Muscle of back (tissue), 11 donors: Measurements from ENCODE around the gene PRSS27. TPM values are rescaled to one million over a fixed set of nuclear protein-coding genes. Genes with fewer than 3 reads are reported as not detected.

ENCODE experiments used
- DNase-seq, 3 donors: peaks; one replicate each; pipeline versions ENCODE4 v3.0.0 to v3.0.0-alpha.2; 2013
- polyA plus RNA-seq, 10 donors: library from polyadenylated mRNA; unstranded; fragments of 120-200 nt; gene quantifications; one replicate each; pipeline ENCODE4 v1.2.1, GENCODE V29; 2013; ENCODE audit not compliant: insufficient read length in 10 of 10

The PRSS27 gene
- polyA plus RNA-seq, 10 donors: 0.86 to 1.6 (median 1.2) TPM

DNA sequence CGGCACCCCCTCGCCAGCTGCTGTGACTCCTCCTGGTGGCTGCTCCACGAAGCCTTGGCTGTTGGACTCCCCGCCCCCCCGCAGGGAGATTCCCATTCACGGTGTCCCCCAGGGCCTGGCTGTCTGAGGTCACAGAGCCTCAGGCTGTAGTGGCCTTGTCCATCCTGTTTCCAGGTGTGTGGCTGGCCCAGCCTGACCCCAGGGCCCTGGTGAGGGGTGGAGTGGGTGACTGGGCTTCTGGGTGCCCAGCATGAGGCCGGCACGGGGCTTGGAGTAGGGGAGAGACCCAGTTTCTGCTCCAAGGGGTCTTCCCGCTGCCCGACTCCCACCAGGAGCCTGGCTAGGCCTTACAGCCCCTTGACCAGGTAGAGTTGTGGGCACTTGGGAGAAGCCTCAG is 10.4 kb downstream of the PRSS27 start:
- no peak for DNase-seq

DNA sequence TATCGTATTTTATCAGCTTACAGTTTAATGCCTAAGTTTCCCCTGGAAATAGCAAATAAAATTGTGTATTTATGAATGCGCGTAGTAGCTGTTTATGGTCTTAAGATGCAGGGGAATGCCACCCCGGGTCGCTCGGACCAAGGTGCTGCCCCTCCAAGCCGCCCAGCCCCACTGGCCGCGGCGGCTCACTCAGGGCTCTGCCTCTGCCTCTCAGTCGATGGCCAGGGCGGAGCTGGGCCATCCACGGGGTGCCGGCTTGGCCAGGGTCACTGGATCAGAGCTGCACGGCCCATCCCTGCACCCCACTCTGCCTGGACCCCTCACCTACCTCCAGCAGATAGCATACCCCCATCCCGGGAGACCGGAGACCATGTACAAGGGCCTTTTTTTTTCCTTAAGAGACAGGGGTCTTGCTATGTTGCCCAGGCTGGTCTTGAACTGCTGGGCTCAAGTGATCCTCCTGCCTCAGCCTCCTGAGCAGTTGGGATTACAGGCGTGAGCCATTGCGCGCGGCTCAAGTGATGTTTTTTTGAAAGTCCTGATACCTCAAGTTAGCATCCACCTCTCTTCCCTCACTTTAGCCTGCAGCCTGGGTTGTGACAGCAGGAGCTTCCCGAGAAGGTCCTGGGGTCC is 11.0 kb downstream of the PRSS27 start:
- no peak for DNase-seq

DNA sequence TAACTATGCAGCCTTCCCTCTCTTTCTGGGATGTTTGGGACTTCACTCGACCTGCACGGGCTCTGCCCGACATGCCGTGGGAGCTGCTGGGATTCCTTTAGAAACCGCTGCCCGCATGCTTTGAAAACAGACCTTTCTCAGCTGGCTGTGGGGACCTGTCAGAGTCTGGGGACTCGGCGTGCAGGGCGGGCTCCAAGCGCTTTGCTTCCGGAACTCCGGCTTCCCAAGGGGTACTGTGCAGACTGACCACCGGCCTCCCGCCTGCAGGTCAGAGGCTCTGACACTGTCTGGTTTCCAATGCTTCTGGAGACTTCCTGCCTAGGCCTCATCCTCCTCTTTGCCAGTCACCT is 11.8 kb downstream of the PRSS27 start:
- DNase-seq: no peak

DNA sequence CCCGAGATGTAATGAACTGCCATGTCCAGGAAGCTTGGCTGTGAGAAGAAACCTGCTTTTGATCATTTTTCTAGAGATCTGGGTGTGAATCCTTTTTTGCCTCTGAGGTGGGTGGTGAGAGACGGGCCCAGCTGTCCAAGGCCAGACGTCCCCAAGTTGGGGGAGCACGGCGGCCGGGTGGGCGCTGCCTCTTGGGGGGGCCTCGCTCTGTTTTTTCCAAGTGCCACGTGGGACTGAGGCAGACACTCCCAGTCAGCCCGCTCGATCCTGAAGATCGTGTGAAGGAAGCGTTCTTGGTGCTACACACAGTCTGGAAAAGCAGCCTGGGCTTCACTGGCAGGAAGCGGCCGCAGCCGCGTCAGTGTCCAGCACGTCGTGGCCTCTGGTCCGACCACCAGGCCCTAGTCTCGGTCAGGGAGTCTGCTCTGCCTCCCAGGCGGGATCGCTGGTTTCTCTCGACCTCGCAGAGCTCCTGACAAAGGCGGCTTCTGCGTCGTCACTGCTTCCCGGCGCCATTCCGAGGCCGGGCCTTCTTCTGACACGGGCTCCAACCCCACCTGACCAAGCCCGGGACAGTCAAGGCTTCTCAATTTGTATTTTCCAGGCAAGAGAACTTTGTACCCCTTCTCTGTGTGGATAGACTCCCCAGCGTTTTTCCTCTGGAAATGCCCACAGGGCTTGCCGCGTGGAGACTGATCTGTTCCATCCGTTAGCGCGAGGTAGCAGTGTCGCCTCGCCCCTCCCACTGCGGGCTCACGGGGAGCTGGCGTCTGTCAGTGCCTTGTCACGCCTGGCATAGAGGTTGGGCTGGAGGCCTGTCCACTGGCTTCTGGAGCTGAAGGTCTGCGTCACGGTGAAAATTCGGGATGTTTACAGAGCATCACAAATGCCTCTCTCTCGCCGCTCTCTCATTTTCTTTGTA is 12.4 kb downstream of the PRSS27 start:
- no peak for DNase-seq

DNA sequence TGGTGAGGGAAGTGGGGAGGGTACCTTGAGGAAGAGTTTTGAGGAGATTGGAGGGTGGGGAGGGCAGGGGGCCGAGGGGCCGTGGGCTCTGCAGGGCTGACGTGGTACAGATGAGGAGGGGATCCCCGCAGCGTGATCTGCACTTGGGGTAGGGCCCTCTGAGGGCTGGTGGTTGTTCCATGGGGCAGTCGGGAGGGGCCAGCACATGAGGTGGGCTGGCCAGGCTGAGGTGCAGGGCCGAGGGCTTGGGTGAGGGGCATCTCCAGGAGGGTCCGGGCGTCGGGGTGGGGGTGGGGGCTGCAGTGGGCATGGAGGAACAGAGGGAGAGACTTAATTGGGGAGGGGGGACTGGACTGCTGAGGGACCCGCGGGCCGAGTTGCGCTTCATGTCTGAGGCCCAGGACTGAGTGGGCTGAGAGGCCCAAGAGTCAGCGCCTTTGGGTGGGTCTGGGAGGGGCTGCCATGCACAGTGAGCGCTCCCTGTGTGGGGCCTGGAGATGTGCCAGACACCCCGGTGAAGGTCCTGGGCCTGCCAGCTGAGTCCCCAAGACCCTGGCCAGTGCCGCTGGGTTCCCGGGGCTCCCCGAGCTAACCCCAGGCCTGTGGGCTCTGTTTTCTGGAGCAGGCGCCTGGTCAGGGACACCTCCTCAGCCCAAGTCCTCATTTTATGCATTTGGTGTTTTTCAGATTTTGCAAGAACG is 13.3 kb downstream of the PRSS27 start:
- DNase-seq: no peak

DNA sequence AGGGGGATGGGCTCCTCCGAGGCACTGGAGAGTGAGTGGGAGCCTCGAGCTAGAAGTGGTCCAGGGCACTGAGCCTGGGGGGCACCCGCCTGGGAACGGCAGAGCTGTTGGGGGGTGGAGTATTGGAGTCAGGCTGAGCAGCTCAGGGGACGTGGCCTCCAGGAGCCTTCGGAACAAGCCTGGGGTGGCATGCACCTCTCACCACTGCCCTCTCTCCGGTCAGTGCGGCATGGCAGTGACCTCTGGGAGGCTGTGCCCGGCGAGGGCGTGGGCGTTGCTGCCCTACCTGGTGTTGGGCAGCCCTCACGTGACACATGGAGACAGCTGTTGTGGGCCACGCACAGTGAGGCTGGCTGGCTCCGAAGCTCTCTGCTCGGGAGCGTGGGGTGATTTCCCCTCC is 13.9 kb downstream of the PRSS27 start:
- no peak for DNase-seq

DNA sequence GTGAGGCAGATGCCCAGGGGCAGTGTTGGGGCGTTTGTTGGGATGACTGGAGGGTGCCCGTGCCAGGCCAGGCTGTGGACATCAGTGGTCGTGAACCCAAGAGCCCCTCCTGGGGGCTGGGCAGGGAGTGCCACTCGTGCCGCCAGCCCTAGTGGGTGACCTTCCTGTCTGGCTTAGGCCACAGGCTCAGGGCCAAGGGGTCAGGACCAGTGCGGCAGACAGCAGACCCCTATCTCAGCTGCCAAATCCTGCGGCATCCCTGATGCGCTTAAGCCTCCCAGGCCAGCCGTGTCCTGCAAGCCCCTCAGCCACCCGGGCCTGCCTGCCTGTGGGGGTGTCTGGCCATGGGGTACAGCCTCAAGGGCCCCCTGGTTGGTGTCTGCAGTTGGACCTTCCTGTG is 14.7 kb downstream of the PRSS27 start:
- no peak for DNase-seq

DNA sequence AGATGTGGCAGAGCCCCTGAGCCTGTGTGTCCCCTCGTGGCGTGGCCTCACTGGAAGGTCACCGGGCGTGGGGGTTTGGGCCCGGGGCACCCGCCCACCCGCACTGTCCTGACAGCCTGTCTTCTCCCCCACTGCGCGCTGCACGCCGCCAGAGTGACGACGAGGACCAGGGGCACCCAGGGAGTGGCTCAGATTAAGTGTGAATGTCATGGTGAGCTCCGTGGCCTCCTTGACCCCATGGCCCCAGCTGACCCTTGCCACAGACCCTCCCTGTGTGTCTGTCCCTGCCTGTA is 15.1 kb downstream of the PRSS27 start:
- DNase-seq: no peak

DNA sequence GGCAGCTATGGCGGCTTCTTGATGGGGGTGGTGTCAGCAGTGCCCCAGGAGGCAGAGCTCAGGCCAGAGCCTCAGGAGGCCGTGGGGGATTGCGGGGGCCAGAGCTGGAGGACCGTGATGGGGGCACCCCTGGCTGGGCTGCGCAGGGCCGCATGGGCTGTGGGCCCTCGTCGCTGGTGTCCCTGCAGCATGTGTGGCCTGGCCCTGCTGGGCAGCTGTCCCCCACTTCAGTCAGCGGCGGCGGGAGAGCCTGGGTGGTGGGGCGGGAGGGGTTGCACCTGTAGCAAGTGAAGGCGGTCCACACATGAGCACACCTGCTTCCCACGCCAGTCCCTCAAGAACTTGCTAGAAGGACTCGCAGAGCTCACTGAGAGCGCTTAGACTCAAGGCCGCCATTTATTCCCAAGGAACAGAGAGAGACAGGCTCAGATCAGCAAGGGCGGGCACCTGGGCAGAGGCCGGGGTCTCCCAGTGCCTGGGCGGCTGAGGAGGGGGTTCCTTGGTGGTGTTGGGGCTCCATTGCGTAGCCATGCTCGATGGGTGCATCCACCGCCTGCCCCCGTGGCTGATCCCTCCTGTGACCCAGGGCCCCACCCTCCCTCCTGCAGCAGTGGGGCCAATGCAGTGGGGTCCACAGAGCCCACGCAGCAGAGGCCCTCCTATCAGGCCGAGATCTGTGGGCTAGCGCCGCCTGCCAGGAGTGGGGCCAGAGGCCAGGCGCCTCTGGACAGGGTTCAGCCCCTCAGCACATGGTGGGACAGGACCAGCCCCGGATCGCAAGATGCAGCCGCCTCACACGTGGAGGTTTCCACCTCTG is 15.7 kb downstream of the PRSS27 start:
- no peak for DNase-seq

DNA sequence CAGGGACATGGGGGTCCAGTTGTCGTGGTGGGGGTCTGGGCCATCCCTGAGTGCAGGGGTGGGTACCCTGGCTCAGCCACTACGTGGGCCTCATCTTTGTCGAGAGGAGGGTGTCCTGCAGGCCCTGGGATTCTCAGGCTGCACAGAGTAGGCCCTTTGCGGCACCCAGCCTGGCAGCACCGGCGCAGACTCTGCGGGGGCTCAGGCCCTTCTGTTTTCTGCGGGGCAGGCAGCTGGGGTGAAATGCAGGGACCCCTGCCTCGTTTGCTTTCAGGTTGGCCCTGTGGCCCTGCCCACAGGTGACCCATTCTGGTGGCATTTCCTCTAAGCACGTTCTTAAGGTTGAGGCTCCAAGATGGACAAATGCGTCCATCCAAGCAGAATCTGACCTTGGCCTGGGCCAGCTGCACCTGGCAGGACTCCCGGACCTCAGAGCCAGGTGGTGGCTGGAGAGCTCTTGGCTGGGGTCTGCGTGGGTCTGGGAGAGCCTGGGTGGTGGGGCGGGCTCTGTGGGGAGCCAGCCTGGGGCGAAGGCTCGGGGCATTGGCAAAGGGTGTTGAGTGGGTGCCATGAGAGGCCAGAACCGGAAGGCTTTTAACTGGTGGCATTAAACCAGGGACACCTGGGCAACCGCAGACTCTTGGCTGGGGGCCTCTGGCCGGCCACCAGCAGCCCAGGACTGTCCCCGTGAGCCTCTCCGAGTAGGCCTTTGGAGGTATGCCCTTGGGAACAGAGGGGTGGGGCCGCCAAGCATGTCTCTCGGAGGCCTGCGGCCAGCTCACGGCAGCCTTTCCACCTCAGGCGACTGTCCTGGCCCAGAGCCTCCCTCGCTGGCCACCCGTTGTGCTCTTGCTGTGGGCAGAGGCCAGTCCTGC is 16.9 kb downstream of the PRSS27 start:
- no peak for DNase-seq

DNA sequence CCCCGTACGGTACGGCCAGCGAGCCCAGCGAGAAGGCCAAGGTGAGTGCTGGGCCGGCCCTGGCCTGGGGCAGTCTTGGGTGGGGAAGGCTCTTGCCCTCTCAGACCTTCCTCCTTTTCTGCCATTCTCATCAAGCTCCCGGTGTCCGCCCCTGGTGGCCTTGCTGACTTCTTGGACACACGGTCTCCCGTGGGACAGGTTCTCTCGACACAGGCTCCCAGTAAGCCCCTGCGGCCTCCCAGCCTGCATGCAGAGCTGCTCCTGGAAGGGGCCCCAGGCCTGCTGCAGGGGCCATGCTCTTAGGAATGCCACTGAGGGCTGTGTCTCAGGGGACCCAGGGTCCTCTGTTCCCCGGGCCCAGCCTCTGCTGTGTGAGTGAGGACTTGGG is 17.6 kb downstream of the PRSS27 start:
- no peak for DNase-seq

DNA sequence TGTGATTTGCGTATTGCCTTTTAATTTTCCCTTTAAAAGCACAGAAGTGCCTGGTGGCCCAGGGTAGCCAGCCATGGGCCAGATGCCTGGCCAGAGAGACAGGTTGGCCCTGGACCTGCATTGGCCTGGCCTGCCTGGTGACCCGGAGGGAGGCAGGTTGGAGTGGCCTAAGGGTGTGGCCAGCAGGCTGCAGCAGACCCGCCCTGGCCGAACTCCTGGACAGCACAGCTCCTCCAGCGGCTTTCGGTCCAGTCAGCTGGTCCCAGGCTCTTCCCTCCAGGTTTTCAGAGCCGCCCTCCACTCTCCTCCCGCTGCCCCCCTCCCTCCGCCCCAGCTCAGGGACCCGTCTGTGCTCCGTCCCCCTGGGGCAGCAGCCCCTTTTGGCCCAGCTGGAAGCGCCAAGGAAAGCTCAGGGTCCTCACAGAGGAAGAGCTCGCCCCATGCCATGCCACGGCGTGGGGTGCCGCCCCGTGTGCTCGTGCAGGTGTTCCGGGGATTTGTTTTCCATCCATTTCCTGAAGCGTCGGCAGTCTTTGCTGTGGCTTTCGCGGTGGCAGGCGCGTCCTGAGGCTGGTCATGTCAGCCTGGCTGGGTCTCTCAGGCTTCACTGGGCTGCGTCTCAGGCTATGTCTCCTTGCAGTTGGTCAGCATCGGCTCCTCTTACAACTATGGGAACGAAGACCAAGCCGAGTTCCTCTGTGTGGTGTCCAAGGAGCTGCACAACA is 18.1 kb downstream of the PRSS27 start:
- no peak for DNase-seq

DNA sequence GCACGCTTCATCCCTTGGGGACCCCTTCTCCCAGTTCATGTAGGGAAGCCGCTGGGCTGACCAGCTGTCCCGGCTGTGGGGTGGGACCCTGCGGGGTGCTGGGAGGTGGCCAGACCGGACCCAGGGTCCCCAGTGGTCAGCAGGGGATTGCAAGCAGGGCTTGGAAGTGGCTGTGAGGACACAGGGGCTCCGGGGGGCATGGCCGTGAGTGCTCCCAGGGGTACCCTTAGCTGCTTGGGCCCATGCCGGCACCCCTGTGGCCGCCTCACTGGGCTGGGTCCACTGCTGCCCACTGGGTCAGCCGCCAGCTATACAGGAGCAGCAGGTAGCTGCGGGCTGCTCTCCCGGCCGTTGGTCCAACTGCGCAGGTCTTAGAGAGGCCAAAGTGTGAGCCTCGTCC is 18.8 kb downstream of the PRSS27 start:
- DNase-seq: no peak

DNA sequence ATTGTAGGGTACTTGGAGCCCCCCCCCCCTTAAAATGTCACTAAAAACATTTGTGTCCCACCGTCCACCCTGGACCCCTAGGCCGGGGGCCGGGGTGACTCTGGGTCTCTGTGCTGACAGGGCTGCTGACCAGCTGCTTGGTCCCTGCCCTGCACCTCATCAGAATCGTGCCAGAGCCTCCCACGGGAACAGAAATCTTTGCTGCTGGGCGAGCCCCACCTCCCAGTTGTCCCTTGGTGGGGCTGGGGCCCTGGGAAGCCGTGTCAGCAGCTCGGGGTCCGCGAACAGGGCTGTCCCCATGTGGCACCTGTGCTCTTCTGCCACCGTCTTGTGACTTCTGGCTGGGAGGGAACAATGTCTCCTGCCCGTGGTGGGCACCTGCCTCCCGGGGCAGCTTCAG is 19.2 kb downstream of the PRSS27 start:
- DNase-seq: no peak

DNA sequence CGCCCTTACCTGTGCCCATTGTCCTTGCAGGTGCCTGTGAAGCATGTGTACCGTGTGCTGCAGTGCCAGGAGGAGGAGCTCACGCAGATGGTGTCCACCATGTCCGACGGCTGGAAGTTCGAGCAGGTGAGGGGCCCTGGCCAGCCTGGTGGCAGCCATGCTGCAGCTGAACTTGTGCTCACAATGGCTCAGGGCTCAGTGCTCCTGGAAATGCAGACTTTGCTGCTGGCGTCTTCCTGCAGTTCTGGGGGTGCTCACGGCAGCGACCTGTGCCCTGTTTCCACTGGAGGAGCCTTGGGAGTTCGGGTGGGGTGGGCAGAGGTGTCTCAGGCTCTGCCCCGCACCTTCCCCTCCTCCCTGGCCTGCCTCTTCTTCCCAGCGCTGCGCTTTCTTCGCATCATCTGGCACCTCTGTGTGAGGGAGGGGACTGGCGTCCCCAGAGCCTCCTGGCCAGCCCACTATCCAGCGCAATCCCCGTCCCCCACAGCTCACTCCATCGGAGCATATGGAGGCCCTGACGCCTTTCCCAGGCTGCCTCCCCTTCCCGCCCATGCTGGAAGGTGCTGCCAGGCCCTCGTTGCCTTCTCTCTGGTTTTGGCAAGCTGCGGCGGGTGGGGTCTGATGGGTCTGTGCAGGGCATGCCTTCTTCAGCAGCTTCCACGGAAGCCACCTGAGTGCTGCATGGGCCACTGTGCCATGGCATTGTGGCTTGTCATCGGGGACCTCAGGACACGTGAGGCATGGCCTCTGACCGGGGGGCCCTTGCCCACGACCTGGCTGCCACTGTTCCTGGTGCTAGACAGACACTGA is 20.0 kb downstream of the PRSS27 start:
- no peak for DNase-seq

DNA sequence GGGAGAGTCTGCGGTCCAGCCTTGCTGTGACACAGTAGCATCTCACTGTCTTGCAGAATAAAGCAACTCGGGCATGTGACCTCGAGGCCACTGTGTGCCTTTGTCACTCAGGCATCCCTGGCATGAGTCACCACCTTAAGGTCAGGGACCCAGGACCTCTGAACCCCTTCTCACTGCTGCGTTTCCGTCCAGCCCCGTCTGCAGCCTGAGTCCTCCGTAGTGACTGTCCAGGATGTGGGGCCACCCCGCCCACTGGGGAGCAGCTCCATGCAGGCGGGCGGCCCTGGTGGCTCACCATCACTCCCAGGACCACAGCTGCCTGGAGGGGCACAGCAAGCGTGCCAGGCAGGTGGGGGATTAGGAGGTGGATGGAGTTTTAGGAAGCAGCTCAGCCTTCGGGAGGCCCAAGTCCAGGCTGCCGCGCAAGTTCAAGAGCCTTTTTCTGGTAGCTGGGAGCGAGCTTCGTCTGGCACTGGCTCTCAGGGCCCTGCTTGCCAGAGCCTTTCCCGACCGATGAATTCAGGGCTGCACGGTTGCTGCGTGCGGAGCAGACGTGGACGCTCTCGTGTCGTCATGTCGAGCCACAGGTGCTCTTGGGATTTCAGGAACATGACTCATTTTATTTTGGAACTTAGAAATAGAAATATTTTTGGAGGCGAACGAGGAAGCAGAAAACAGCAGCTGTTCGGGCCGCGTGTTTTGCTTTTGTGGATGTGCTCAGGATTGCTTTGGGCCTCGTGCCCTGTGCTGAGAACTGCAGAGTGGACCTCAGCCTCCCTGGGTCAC is 20.9 kb downstream of the PRSS27 start:
- no peak for DNase-seq

DNA sequence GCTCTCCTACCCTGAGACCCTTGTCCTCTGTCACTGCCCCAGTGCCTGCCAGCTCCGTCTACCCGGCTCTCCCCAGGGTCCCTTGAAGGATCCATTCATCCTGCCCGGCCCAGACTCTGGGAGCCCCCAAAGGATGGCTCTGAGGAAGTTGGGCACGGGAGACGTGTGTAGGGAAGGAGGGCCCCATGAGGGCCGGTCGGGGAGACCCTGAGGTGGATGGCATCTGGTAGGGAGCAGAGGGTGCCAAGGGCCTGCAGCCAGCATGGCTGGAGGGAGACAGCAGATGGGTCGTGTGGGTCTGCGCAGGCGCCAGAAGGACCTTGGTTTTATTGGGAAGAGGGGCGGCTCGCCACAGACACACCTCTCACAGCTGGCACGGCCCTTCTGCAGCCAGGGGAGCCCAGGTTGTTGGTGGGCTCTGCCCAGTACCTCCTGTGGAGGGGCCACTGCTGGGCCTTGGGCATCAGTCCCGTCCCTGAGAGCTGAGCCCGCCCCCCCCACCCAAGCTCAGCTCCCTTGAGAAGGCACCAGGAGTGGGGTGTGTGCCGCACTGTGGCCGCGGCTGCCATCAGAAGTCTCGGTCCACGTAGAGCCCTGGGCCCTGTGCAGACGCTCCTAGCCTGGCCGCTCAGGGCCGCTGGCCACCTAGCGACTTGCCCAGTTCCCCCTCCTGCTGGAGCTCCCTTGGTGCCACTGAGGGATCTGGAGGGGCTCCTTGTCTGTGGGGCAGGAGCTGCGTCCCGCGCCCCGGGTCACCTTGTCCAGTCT is 21.7 kb downstream of the PRSS27 start:
- no peak for DNase-seq

DNA sequence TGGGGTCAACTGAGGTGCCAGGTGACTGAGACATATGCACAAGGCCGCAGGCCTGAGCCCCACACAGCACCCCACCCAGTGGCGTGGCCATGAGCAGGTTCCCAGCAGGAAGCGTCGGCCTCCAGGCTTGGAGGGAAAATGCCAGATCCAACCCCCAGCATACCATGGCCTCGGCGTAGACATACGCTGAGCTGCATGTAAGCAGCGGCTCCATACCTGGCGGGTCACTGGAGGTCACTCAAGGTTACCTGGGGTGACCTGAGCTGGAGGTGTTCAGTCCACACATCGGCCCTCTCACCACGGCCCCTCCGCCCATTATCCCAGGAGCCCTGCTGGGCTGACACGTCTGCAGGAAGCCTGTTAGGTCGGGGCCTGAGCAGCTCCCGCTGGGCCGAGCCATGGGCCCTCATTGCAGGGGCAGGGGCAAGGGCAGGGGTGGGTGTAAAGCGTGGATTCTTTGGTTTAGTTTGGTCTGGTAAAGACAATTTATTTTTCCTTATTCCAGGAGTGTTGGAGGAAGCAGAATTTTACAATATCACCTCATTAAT is 22.5 kb downstream of the PRSS27 start:
- DNase-seq: no peak
